ENCODE results near the gene PERCC1. TPM values are rescaled to one million over a fixed set of nuclear protein-coding genes. Genes with fewer than 3 reads are reported as not detected.

Gene PERCC1
- total and polyA plus RNA-seq, 9 of the 15 experiments (the other 6 are each of a cell fraction or from before 2014, with no cell fraction given): not detected

GRCh38 chr16:1443403-1443973, 12.6 kb downstream of the PERCC1 start (continued):
- no peak for TF ChIP-seq XRCC5 (IDR thresholded peaks at IDR 0.05; ENCODE audit: low read depth, low read length)
- TF ChIP-seq TSHZ1 (CRISPR knock-in tag; IDR thresholded peaks at IDR 0.05): no peak
- no peak for TF ChIP-seq SIN3B (IDR thresholded peaks at IDR 0.05; ENCODE audit: low read depth)

- Histone ChIP-seq H3K79me2 (ENCODE audit: control insufficient read depth, insufficient read depth, low read length) (no peaks in the 10 kb centered on the region), H3K27me3 (ENCODE audit: control insufficient read depth in 2 of 2, insufficient read depth in 2 of 2, low read length in 2 of 2) (no peaks in the 10 kb centered on the region), H3K4me2 (ENCODE audit: insufficient read depth, low read length) (no peak within 1 kb of the TSS), H3K36me3 (ENCODE audit: control insufficient read depth, insufficient read depth, low read length) (peaks cover 33% of the 10 kb centered on the region; the same call in 1 of the 3 replicates), H3K27ac (ENCODE audit: extremely low read depth, low read depth, low read length) (no peak within 1 kb of the TSS), H3K9me3 (replicated peaks; ENCODE audit: control insufficient read depth, insufficient read depth, low read depth, low read length) (no peaks in the 10 kb centered on the region), H4K20me1 (replicated peaks; ENCODE audit: control insufficient read depth, insufficient read depth, low read length) (no peaks in the 10 kb centered on the region), H3K4me3 (no peak within 1 kb of the TSS), H2AFZ (ENCODE audit: low read depth, low read length) (no peak within 1 kb of the TSS), H3K9ac (ENCODE audit: insufficient read depth in 1 of 2, low read depth in 2 of 2, low read length in 2 of 2) (peak within 1 kb of the TSS in 1 of 2 experiments; percentile 76; a peak in 2 of 4 replicates), H3K9me1 (ENCODE audit: control insufficient read depth, insufficient read depth, low read length) (no peaks in the 10 kb centered on the region), H3K4me1 (replicated peaks in 1 of 2; ENCODE audit: control insufficient read depth in 2 of 2, insufficient read depth in 2 of 2, low read length in 2 of 2) (peaks cover 0 to 53% of the 10 kb centered on the region in 2 experiments; a peak in 2 of 5 replicates)
- in situ Hi-C loops (cut with MboI): no loop called here
- ChIA-PET CTCF (ENCODE audit: low intra/inter-chr PET ratio) (no interaction called here), POLR2A (interaction anchor here (1.1 to 2.2 kb wide), 5 partner anchors 10 to 65 kb away, joined by 3 to 9 read pairs (median 6); partner anchors contain the start of gene UQCC4)
- ATAC-seq: no peak; the same call in 1 of the 3 replicates
- WGBS (ENCODE audit: insufficient coverage, low coverage, missing lambda C conversion rate): 60% methylated on average over 15 of the region's 27 CpGs
- no peak for FAIRE-seq
- BruUV-seq (replicated peaks): no TSS peak
- TF ChIP-seq FIP1L1 (IDR thresholded peaks at IDR 0.05; ENCODE audit: low read depth, low read length, poor library complexity, severe bottlenecking) (peak; percentile 27), POLR2G (IDR thresholded peaks at IDR 0.05; ENCODE audit: low read depth, low read length) (peak; percentile 68), PCBP1 (IDR thresholded peaks at IDR 0.05; ENCODE audit: low read depth, low read length, poor library complexity, severe bottlenecking) (no peak)
- intact Hi-C loops (cut with micrococcal nuclease): no loop called here
- DNase-seq (ENCODE audit: extremely low read depth in 1 of 4, low spot score in 3 of 4): no peak
These were observed 13.3 kb downstream of the PERCC1 start, which contains the start of gene CCDC154 for GRCh38 chr16:1443980-1444729. Gene CCDC154, minus strand, starts transcription at chr16:1444556. Its CDS starts 234 bp downstream, at chr16:1444322.

All from K562 (cell line).